Activated CD4-positive, CD25-positive, alpha-beta regulatory T cell treated with anti-CD3 and anti-CD28 coated beads, Interleukin-2, amount 50 U/mL, for 16 hours (primary cell): ENCODE data around the gene ATXN7L1.

Experiments
- DNase-seq: peaks from one replicate; pipeline ENCODE4 v3.0.0-alpha.2; 2020; ENCODE audit warnings: low read depth, low spot score

The ATXN7L1 gene

DNA sequence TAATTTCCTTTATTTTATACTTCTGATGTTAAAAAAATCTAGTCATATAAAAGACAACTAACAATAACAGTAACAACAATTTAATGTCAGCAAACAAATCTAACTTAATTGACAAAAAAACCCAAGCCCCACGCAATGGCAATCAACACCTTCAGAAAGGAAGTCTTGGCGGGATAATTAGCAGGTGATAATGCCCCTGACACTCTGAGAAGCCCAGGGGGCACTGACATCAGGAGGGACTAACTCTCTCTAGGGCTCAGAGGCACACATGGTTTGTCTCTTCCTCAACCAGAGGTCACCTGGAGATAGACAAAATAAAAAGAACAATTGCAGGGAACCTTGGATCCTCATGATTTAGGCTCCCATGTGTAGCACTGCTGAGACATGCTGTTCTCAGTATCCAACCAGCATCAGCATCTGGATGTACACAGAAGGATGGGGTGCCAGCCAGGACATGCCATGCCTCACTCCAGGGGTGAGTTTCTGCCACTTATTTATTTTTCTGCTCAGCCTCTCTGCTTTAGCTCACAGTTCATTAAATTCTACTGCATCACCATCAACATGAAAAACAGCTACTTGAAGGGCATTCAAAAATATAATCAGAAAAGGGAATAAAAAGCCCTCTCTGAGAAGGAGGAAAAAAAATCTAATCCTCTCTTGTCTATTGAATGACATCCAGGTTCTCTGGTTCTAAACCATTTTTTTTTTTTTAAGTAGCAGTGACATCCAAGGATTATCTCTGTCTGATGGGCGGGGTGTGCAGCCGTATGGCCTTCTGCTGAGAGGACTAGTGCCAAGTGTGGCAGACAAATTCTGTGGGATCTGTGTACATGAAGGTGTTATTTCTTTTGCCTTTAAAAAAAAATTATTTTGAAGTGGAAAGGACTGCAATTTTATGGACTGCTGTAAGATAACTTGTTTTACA is 96.3 kb downstream of the ATXN7L1 start:
- DNase-seq: no peak

DNA sequence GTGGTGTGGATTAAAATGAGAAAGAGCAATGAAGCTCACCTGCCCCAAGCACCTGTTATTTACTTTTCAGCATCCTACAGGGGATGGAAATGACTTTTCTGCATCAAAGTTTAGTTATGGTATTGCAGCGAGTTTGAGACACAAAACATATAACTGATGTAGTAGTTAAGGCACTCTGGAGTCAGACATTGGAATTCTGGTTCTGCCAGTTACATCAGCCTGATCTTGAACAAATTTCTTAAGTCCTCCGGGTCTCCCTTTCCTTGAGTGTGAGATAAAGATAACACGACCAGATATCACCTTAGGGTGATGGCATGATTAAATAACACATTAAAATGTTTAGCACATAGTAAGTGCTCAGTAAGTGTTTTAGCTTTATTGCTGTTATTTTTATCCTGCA is 97.4 kb downstream of the ATXN7L1 start:
- no peak for DNase-seq

DNA sequence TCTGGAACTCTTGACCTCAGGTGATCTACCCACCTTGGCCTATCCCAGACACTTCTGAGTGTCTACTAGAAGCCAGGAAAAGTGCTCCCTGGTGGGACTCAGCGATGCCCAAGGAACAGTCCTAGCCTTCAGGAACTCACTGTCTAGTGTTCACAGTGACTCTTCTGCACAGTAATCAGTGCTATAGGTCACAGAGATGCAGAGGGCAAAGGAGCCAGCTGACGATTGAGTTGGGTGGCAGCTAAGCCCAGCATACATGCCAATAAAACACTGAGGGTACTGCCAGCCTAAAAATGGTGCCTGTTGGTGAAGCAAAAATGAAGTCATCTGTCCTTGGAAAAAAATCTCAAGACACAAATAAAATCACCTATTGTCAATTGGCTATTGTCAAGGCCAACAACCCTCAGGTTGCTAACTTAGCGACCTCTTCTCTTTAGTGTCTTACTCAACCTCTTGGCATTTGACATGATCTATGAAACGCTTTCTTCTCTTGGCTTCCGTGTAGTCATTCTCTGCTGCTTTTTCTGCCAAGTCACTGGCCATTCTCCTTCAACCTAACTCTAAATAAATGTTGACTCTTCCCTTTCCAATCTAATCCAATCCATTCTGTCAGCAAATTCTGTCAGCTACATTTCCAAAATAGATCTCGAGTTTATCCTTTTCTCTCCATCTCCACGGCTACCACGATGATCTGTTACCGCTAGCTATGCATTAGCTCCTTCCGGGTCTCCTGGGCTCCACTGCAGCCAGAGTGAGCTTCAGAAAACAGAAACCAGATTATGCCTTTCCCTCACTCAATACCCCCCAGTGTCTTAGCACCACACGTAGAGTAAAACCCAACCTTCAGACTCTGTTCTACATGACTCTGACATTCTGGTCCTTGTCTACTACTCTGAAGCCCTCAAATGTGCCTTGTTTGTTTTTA is 99.2 kb downstream of the ATXN7L1 start:
- no peak for DNase-seq

DNA sequence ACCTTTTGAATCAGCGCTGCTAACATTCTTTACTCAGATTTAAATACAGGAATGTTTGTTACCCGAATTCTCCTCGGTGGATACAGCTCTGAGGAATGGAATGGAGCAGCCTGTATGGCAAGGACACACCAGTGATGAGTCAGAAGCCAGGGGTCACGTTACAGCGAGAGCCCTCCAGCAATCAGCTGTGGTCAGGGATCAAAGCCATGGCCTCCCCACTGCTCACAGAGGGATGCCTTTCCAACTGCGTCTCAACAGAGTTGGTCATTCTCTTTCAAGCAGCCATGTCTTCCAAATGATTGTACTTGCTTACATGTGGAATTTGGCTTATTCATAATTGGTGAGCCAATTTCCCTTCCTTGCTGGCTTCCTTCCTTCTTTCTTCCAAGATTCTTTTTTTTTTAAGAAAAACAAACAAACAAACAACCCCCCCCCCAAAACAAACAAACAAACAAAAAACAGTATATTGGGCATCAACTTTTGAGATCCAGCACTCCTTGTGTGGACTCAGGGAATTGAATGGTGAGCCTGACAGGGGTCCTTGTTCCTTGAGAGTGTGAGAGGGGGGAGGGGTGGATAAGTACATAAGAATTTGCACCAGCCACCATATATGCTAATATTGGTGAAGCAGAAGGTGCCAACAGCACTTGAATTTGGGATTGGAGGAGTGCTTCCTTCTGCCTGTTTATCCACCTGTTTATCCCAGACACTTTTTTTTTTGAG is 100.2 kb downstream of the ATXN7L1 start:
- DNase-seq: no peak

DNA sequence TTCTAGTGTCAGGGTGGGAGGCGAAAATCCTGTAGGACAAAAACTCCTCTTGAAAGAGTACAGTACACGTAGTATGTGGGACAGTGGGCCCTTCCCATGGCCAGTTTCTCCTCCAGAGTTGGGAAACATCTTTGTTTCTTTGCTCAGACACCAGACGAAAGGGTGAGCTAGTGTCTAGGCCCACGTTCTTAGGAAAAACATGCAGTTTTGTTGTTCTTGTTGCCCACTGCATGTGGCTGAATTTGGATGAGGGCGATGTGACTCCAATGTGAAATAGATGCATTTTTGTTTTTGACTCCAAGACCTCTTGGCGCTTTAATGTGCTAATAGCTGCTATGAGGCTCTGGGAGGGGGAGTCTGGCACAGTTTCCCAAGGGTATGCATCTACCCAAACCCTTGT is 100.8 kb downstream of the ATXN7L1 start:
- DNase-seq: no peak

DNA sequence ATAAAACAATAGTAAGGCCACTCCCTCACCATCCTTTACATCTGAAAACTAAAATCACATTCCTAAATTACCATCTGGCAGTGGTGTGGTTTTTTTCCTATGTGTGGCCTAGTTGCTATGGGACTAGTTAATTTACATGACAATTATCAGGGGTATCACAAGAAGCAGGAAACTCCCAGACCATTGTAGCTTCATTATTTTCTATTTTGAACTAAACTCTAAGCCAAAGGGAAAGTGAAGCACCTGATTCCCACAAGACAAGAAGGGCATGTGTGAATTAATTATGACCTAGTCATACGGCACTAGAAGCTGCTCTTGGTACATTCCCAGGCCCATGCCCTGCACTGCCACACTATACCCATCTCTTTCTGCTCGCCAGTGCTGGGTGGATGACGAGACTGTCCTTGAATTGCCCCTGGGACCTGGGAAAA is 103.4 kb downstream of the ATXN7L1 start:
- no peak for DNase-seq

DNA sequence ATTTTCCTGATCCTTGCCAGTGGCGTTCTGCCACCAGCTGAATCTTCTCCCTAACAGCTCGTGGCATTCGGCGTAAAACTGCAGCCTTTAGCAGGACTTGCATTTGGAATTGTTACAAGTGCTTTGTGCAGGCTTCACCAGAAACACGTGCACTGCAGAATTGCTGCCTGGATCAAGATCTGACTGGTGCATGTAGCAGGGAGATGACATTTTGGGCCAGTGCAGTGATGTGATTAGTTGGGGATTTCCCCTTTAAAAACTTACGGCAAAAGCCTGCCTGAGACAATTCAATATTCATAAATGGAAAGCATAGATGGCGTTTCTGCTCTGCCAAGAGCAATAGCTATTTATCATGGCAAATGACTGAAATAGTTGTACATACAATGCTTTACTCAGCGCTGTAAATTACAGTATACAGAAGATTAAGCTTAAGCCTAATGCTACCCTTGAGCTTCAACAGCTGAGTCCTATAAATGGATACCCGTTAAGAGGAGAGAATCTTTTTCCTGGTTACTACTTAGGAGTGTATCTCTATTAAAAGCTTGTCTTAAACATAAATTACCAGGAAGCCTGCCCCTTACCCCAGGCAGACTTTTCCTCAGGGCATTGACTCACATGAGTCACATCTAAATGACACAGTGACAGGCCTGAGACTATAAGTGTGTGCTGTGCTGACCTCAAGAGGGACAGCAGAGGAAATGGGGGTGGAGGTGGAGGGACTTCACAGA is 106.3 kb downstream of the ATXN7L1 start:
- no peak for DNase-seq

DNA sequence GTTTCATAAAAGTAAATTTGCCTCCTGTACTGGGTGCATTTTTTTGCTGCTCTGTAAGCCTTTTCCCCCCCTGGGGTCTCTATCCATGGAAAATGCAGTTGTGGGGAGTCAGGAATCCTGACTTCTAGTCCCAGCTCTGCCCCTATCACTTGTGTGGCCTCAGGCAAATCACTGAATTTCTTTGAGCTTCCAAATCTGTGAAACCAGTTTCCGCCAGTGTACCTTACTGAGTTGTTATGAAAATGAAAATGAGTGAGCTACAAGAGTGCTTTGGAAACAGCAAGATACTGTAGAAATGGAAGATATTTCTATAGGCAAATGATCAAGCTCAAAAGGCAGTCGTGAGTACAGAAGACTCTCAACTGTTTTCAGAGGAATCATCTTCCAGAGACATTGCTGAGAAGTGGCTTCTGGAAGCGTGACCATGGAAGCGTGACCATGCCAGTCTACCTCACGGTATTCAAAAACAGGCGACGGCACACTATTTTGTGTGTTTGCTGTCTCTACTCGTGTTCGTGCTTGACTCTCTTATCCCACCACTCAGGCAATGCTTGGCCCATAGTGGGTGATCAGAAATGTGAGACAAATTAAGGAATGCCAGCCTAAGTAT is 107.4 kb downstream of the ATXN7L1 start:
- DNase-seq: no peak

DNA sequence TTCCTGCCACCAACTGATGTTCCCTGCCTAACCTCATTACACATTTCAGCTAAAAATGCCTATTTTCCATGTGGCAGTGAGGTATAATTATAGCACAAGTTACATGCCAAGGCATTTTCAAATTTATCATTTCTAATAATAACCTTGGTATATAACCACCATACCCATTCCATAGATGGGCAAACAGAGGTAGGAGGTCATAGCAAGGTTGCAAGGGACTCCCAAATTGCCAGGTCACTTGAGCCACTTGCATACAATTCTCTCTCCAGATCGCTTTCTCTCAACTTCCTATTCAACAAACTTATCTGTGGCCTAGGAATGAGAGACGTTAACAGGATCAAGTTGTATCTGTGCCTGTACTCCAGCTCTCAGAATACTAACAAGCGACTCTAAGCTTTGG is 108.3 kb downstream of the ATXN7L1 start:
- no peak for DNase-seq

DNA sequence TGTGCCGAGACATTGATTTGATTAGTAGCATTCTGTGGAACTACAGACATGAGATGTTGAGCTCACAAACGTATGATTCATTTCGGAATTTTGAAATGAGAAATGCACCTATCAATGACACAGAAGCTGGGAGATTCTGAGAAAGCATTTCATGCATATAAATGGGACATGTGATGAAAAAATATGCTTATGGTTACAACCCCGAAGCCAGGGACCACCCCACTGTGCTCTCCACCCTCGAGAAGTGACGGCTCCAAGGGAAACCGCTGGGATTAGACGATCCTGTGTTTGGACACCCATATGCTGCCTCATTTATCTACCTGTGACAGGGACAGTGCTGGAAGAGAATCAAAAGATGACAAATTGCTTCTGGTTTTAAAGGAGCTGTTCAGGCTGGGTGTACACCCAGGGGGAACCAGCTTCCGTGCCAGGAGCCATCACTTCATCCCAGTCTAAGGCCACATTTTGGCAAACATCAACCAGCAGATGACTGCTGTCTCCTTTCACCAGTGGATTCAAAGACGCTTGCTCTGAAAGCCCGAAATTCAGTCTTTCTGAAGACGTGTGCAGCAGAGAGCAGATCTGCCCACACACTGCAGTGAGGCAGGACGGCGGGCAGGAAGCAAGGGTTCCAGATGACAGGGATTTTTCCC is 109.9 kb downstream of the ATXN7L1 start:
- DNase-seq: no peak

DNA sequence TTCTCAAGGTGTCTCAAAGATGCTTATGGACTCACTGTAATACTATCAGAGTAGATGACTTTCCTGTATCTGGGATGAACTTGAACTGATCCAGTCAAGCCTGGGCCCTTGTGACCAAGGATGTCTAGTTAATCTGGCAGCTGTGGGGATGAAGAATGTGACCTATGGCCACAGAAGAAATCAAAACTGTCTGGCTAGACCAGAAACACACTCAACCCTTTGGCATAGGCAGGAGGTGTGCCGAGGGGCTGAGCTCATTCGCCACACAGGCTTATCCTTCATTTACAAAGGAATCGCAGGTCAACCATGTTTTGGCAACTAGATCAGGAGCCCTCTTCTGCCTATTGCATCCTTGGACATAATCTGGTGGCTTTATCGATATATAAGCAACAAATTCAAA is 110.6 kb downstream of the ATXN7L1 start:
- DNase-seq: no peak

DNA sequence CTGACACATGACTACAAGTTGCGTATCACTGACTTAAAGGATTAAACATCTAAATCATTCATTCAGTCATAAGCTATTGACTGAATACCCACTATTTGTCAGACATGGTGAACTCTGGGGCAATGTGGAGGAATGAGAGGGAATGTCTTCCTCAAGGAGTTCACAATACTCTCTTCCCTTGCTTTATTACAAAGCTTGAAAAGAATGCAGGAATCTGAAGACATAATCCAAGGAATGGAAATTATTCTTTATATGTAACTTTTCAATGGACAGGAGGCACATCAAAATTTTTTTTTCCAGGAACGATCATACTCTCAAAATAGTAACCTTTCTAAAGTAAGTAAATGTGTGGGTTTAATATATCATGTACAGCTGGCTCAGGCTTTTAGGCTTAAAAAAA is 111.9 kb downstream of the ATXN7L1 start:
- no peak for DNase-seq

DNA sequence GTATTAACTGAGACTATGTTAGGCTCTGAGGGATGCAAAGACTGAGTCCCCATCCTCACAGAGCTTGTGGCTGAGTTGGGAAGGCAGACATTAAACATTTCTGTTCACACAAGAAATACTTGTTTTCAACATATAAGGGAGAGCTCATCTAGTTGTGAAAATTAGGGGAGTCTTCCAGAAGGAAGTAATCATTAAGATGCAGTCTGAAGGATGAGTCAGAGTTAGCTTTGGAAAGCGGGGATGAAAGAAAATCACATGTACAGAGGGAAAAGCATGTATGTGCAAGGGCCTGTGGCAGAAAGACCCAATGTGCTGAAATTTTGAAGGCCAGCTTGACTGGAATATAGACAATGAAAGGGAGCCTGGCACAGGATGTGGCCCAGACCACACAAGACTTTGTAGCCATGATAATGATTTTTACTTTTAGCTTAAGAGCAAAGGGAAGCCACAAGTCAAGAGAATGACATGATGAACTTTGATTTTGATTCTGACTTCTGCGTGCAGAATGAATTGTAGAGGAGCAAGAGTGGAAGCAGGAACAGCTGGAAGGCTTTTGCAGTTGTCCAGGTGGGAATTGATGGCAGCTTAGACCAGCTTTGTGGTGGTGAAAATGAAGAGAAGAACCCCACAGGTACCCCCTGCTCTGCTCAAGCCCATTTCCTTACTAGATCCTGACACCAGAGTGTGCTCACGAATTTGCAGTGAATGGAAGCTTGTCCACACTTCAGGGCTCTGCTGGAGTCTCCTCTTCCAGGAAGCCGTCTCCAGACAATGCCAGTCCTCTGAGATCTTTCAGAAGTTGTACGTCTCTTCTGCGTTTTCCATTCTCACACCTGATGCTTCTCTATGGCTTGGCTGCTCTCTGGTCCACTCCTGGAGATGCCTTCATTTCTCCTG is 115.6 kb downstream of the ATXN7L1 start:
- no peak for DNase-seq

DNA sequence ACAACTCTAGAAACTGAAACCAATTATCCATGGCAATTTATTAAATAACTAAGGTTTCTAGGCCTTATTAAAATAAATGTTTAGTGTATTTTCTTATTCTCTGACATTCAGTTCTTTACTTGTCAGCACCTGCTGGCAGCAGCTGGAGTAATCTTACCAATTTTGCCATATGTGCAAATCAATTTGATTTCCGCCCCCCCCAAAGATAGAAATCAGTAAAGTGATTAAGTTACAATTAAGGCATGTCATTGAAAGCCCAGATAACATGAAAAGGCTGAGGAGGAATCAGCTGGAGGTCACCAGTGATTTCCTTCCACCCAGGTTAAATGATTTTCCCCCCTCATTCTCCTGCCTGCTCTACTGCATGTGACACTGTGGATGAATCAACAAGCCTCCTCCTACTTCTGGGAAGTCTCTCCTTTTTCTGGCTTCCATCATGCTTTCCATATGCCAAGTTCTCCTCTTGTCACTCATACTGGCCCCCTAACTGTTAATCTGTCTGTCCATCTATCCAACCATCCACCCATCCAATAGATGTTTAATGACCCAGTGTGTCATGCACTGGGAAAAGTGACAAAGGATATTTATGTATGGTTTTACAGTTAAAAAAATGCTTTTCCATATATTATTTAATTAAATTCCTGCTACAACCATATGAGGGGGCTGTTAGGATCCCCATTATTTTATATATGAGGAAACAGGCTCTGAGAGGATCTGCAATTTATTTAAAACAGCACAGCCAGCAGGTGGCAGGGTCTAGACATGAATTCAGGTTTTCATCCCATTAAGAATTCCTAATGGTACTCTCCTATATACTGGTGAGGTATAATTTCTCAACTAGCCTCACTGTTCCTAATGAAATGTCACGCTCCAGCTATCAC is 116.5 kb downstream of the ATXN7L1 start:
- DNase-seq: no peak

DNA sequence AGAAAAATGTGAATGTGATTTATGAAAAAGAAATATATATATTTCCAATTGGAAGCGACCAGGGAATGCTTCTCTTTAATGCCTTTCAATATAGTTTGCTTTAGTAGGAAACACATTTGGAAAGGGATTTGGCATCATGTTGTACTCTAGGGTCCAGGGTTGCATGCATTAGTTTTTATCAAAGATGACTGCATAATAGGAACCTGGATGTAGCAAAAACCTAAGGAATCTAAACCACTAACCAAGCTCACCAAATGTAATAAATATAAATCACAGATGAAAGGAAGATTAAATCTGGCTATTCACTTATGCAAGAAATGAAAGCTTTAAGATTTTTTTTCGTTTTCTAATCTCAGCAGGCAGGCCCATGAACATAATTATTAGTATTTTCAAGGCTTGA is 120.0 kb downstream of the ATXN7L1 start:
- no peak for DNase-seq

DNA sequence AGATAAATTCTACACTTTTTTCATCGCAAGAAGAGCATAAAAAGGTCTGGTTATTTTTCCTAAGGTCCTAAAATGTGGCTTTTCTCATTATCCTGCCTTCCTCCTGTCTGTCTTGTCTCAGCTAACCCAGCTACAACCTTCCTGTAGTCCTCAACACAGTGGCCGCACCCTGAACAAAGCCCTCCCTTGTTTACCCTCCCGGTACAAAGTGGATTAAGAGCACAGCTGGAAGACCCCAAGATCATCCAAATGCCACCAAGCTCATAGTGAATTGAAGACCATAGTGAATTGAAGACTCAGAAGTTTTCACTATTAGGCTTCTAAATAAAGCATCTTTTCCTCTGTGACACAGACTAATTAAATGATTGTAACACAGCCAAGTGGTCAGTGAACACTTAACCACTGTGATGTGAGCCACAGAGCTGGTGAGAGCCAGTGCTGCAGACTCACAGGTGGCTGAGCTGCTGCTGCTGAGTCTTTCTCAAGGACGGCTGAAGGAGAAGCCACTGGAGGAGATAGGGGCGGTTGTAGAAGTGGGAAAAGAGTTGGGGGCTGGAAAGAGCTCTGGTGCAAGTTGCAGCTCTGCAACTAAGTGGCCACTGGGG is 123.6 kb downstream of the ATXN7L1 start:
- no peak for DNase-seq

DNA sequence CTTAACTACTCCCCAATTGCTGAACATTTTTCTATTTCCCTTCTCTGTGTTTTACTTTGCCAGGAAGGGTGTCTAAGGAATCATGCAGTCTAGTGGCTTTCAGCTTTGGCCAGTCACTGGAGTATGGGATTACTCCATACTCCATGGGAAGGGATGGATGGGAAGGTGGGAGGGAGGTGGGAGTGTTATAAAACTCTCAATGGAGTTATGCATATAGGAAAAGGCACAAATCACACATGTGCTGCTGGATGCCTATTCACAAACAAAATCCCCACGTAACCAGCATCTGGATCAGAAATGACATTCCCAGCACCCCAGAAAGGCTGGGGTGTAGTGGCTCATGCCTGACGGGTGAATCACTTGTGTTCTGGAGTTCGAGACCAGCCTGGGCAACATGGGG is 125.3 kb downstream of the ATXN7L1 start:
- DNase-seq: no peak

DNA sequence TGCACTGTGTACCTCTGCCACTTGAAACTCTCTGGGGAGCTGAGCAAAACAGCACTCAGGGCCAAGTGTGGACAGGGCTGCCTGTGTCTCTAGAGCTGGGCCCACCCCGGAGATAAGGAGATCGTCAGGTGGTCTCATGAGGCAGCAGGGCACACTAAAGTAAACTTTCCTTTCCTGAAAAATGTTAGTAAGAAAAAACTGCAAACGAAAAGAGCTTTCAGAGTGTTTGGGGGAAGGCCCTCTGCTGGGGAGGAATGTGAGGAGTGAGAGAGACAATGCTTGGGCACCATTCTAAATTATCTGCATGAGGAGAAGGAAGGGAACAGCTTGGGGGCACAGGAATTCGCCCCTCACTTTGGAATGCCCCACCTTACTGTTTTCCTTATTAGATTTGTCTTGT is 127.7 kb downstream of the ATXN7L1 start:
- DNase-seq: no peak
